MCF 10A (cell line): ENCODE measurements around the gene MS4A2. TPM values are rescaled to one million over a fixed set of nuclear protein-coding genes. Genes with fewer than 3 reads are reported as not detected.
"Not testable (repeated sequence)": the region's sequence is repeated elsewhere in the genome, so short reads cannot be mapped to it uniquely, and the experiment has no call there.

Experiments
- BruUV-seq: library from RNA; stranded (reverse); fragments of 400-500 nt; replicated peaks from 2 replicates; lab custom pipeline; 2021; lab: Mats Ljungman, UMichigan
- CTCF ChIA-PET: fragments of 300-600 bp; sonication (Branson Sonifier 250); formaldehyde crosslinking; extraction: SDS; loops from one replicate; lab custom pipeline; 2021; ENCODE audit warnings: antibody characterized with exemption, inconsistent platforms; lab: Yijun Ruan, JAX
- POLR2A ChIA-PET: fragments of 300-600, 350-650 bp; sonication (Branson Sonifier 250); formaldehyde crosslinking; extraction: SDS; loops from one replicate; lab custom pipeline; 2020; ENCODE audit warnings: antibody characterized with exemption, inconsistent platforms; lab: Yijun Ruan, JAX
- DNase-seq: peaks from one replicate; pipeline ENCODE4 v3.0.0-alpha.2; 2018; ENCODE audit not compliant: unreplicated experiment
- H3K27ac Mint-ChIP-seq: one replicate; pipeline ENCODE4 v1.8.0; 2022; ENCODE audit warnings: mild to moderate bottlenecking, low read depth, mixed read lengths; ENCODE audit not compliant: unreplicated experiment
- H3K27me3 Mint-ChIP-seq: one replicate; pipeline ENCODE4 v1.8.0; 2022; ENCODE audit warnings: mixed read lengths; ENCODE audit not compliant: insufficient read depth, unreplicated experiment
- H3K36me3 Mint-ChIP-seq: one replicate; pipeline ENCODE4 v1.8.0; 2022; ENCODE audit warnings: mild to moderate bottlenecking, moderate library complexity, mixed read lengths; ENCODE audit not compliant: insufficient read depth, unreplicated experiment
- H3K4me1 Mint-ChIP-seq: one replicate; pipeline ENCODE4 v1.8.0; 2022; ENCODE audit warnings: mixed read lengths; ENCODE audit not compliant: insufficient read depth, unreplicated experiment
- H3K4me3 Mint-ChIP-seq: one replicate; pipeline ENCODE4 v1.8.0; 2022; ENCODE audit warnings: mild to moderate bottlenecking, moderate library complexity, mixed read lengths; ENCODE audit not compliant: unreplicated experiment
- H3K9me3 Mint-ChIP-seq: one replicate; pipeline ENCODE4 v1.8.0; 2022; ENCODE audit warnings: mixed read lengths; ENCODE audit not compliant: unreplicated experiment
- intact Hi-C: fragments of 100-400 bp; cut with micrococcal nuclease; formaldehyde crosslinking; loops from 2 replicates; pipeline ENCODE4 v1.14.1; 2022
- total RNA-seq: library from RNA; stranded (reverse); gene quantifications from 2 replicates; pipeline ENCODE4 v1.2.3, GENCODE V29; 2022
- TF ChIP-seq, protein P1 (sequence below): fragments of 200-600 bp; IDR thresholded peaks from one replicate; pipeline ENCODE4 v1.8.0; 2022; ENCODE audit warnings: antibody characterized with exemption, mild to moderate bottlenecking; ENCODE audit not compliant: unreplicated experiment

MS4A2 gene
- total RNA-seq, 1 experiment from 2014 or later, result not detected

DNA sequence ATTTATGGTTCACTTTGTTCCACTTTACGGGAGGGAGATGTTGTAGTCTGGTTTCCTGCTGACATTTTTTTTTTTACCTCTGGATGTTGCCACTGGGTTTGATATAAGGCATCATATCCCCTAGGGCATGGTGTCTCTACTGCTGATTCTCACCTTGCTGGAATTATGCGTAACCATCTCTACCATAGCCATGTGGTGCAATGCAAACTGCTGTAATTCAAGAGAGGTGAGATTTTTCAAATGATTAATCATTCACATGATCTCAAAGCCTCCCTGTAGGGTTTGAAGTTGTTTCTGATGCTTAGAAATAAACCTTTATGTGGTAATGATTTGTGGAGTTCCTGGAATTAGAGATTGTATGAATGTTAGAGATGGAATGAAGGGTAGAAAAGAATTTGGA lies 19.0 kb upstream of the MS4A2 start:
- BruUV-seq, result no TSS peak
- no peak for DNase-seq
- H3K4me1 Mint-ChIP-seq, result no peaks in the 10 kb centered on the region
- intact Hi-C loops, result no loop called here
- no peaks in the 10 kb centered on the region for H3K36me3 Mint-ChIP-seq
- ChIA-PET POLR2A (no interaction called here), CTCF (no interaction called here)
- H3K9me3 Mint-ChIP-seq, result peaks cover 8% of the 10 kb centered on the region
- no peak overlapping the region for H3K27ac Mint-ChIP-seq
- no peaks in the 10 kb centered on the region for H3K27me3 Mint-ChIP-seq
- no peak overlapping the region for H3K4me3 Mint-ChIP-seq
- TF ChIP-seq, protein P1, sequence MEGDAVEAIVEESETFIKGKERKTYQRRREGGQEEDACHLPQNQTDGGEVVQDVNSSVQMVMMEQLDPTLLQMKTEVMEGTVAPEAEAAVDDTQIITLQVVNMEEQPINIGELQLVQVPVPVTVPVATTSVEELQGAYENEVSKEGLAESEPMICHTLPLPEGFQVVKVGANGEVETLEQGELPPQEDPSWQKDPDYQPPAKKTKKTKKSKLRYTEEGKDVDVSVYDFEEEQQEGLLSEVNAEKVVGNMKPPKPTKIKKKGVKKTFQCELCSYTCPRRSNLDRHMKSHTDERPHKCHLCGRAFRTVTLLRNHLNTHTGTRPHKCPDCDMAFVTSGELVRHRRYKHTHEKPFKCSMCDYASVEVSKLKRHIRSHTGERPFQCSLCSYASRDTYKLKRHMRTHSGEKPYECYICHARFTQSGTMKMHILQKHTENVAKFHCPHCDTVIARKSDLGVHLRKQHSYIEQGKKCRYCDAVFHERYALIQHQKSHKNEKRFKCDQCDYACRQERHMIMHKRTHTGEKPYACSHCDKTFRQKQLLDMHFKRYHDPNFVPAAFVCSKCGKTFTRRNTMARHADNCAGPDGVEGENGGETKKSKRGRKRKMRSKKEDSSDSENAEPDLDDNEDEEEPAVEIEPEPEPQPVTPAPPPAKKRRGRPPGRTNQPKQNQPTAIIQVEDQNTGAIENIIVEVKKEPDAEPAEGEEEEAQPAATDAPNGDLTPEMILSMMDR, result no peak

- intact Hi-C loops, H3K4me1 Mint-ChIP-seq, DNase-seq, H3K4me3 Mint-ChIP-seq, H3K27me3 Mint-ChIP-seq, H3K9me3 Mint-ChIP-seq, H3K36me3 Mint-ChIP-seq, POLR2A ChIA-PET, BruUV-seq, H3K27ac Mint-ChIP-seq: not testable (repeated sequence)
- CTCF ChIA-PET, result interaction anchor here (0.6 kb wide), 1 partner anchor 34 kb away, joined by 3 read pairs; no protein-coding TSS in a partner anchor
Observed at GRCh38 chr11:60071644-60072043, 16.8 kb upstream of the MS4A2 start.

DNA sequence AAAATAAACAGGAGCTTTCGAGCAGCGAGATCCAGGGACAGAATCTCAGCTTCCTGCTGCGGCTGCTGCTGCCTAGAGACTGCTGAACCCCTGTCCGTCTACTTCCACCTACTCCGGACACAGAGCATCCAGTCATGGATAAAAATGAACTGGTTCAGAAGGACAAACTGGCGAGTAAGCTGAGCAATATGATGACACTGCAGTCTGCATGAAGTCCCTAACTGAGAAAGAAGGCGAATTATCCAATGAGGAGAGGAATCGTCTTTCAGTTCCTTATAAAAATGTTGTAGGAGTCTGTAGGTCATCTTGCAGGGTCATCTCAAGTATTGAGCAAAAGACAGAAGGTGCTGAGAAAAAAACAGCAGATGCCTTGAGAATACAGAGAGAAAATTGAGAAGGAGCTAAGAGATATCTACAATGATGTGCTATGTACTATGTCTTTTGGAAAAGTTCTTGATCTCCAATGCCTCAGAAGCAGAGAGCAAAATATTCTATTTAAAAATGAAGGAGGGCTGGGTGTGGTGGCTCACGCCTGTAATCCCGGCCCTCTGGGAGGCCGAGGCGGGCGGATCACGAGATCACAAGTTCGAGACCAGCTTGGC lies 11.1 kb upstream of the MS4A2 start:
- POLR2A ChIA-PET, result interaction anchor here (1.1 kb wide), 1 partner anchor 154 kb away, joined by 4 read pairs; no protein-coding TSS in a partner anchor

GRCh38 chr11:60077981-60078380 lies 10.5 kb upstream of the MS4A2 start:
- Mint-ChIP-seq H3K9me3 (no peaks in the 10 kb centered on the region), H3K27ac (no peak overlapping the region), H3K4me3 (no peak overlapping the region), H3K27me3 (peaks cover 11% of the 10 kb centered on the region), H3K4me1 (no peaks in the 10 kb centered on the region), H3K36me3 (no peaks in the 10 kb centered on the region)
- ChIA-PET CTCF (no interaction called here), POLR2A (interaction anchor here (0.7 kb wide), 1 partner anchor 641 kb away, joined by 4 read pairs; no protein-coding TSS in a partner anchor)
- TF ChIP-seq, protein P1, result no peak
- intact Hi-C loops, result no loop called here
- no peak for DNase-seq
- BruUV-seq, result no TSS peak

More for the DNA sequence above, 11.1 kb upstream of the MS4A2 start:
- no peak overlapping the region for H3K27ac Mint-ChIP-seq
- peaks cover 11% of the 10 kb centered on the region for H3K27me3 Mint-ChIP-seq
- no peaks in the 10 kb centered on the region for H3K36me3 Mint-ChIP-seq
- H3K4me3 Mint-ChIP-seq, result no peak overlapping the region
- no TSS peak for BruUV-seq
- no peak for DNase-seq
- TF ChIP-seq, protein P1, result no peak
- CTCF ChIA-PET, result interaction anchor here (1.0 kb wide), 1 partner anchor 254 kb away, joined by 4 read pairs; no protein-coding TSS in a partner anchor
- peaks cover 2% of the 10 kb centered on the region for H3K9me3 Mint-ChIP-seq
- H3K4me1 Mint-ChIP-seq, result no peaks in the 10 kb centered on the region
- intact Hi-C loops, result no loop called here
